SK-N-SH treated with all-trans-retinoic acid at 6 μM for 48 hours (cell line): Measurements from ENCODE around the gene RBFOX2.

ENCODE experiments used
- ZFP30 ChIP-seq: fragments of 450-650 bp; formaldehyde crosslinking; IDR thresholded peaks from 2 replicates; pipeline ENCODE4 v1.5.0; 2022; ENCODE audit warnings: mild to moderate bottlenecking, moderate library complexity
- ZNF70 ChIP-seq: fragments of 450-650 bp; formaldehyde crosslinking; IDR thresholded peaks from 2 replicates; pipeline ENCODE4 v1.5.0; 2020; ENCODE audit warnings: mild to moderate bottlenecking, moderate library complexity
- TF ChIP-seq, protein P1 (sequence below): fragments of 250-450 bp; sonication (Bioruptor Pico); IDR thresholded peaks from 2 replicates; pipeline ENCODE4 v1.8.0; 2020; ENCODE audit warnings: mild to moderate bottlenecking, moderate library complexity, borderline replicate concordance

- TF ChIP-seq, protein P1, sequence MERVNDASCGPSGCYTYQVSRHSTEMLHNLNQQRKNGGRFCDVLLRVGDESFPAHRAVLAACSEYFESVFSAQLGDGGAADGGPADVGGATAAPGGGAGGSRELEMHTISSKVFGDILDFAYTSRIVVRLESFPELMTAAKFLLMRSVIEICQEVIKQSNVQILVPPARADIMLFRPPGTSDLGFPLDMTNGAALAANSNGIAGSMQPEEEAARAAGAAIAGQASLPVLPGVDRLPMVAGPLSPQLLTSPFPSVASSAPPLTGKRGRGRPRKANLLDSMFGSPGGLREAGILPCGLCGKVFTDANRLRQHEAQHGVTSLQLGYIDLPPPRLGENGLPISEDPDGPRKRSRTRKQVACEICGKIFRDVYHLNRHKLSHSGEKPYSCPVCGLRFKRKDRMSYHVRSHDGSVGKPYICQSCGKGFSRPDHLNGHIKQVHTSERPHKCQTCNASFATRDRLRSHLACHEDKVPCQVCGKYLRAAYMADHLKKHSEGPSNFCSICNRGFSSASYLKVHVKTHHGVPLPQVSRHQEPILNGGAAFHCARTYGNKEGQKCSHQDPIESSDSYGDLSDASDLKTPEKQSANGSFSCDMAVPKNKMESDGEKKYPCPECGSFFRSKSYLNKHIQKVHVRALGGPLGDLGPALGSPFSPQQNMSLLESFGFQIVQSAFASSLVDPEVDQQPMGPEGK = no peak
- TF ChIP-seq ZFP30 (no peak), ZNF70 (no peak)
Measured at GRCh38 chr22:35861451-35861850, 167.2 kb downstream of the RBFOX2 start.
